HEK293T (cell line): ENCODE data around the gene TFDP3.
A peak's percentile ranks its signal among the peaks of the same experiment; 100 is the strongest.

ENCODE experiments used
- CTCF ChIA-PET: fragments of 350-600 bp; formaldehyde crosslinking; extraction: SDS; loops from one replicate; lab custom pipeline; 2021; ENCODE audit warnings: antibody characterized with exemption, inconsistent platforms; lab: Yijun Ruan, JAX
- POLR2A ChIA-PET: fragments of 350-600 bp; formaldehyde crosslinking; extraction: SDS; loops from one replicate; lab custom pipeline; 2020; ENCODE audit warnings: antibody characterized with exemption, inconsistent platforms; lab: Yijun Ruan, JAX
- DNase-seq: peaks from one replicate; pipeline ENCODE4 v3.0.0; 2012; ENCODE audit warnings: mixed read lengths; ENCODE audit errors: extremely low spot score
- ARNT ChIP-seq: fragments of 450-650 bp; IDR thresholded peaks from 2 replicates; pipeline ENCODE4 v1.6.1; 2017; ENCODE audit warnings: mild to moderate bottlenecking
- BHLHE40 ChIP-seq: fragments of 450-650 bp; IDR thresholded peaks from 2 replicates; pipeline ENCODE4 v1.6.1; 2016; ENCODE audit warnings: mild to moderate bottlenecking, moderate library complexity, borderline replicate concordance
- CTBP1 ChIP-seq: fragments of 450-650 bp; IDR thresholded peaks from 2 replicates; pipeline ENCODE4 v1.6.1; 2016; ENCODE audit warnings: borderline replicate concordance
- ELF4 ChIP-seq: fragments of 450-650 bp; IDR thresholded peaks from 2 replicates; pipeline ENCODE4 v1.6.1; 2017; ENCODE audit warnings: antibody characterized with exemption
- FOXA1 ChIP-seq: fragments of 450-650 bp; IDR thresholded peaks from 2 replicates; pipeline ENCODE4 v1.6.1; 2016; ENCODE audit warnings: mild to moderate bottlenecking
- FOXK2 ChIP-seq: fragments of 450-650 bp; IDR thresholded peaks from 2 replicates; pipeline ENCODE4 v1.6.1; 2016; ENCODE audit warnings: mild to moderate bottlenecking
- FOXM1 ChIP-seq: fragments of 450-650 bp; IDR thresholded peaks from 2 replicates; pipeline ENCODE4 v1.6.1; 2017; ENCODE audit warnings: mild to moderate bottlenecking, borderline replicate concordance
- HDGF ChIP-seq: fragments of 450-650 bp; IDR thresholded peaks from 2 replicates; pipeline ENCODE4 v1.6.1; 2017; ENCODE audit warnings: antibody characterized with exemption, borderline replicate concordance
- L3MBTL2 ChIP-seq: fragments of 450-650 bp; conservative IDR thresholded peaks from 2 replicates; pipeline ENCODE4 v1.6.1; 2016; ENCODE audit warnings: mild to moderate bottlenecking
- LEF1 ChIP-seq: fragments of 450-650 bp; IDR thresholded peaks from 2 replicates; pipeline ENCODE4 v1.6.1; 2017; ENCODE audit warnings: mild to moderate bottlenecking, borderline replicate concordance
- NFRKB ChIP-seq: fragments of 450-650 bp; IDR thresholded peaks from 2 replicates; pipeline ENCODE4 v1.6.1; 2016; ENCODE audit warnings: mild to moderate bottlenecking, moderate library complexity
- PKNOX1 ChIP-seq: fragments of 450-650 bp; IDR thresholded peaks from 2 replicates; pipeline ENCODE4 v1.6.1; 2016
- SP1 ChIP-seq: fragments of 450-650 bp; IDR thresholded peaks from 2 replicates; pipeline ENCODE4 v1.6.1; 2017
- SUZ12 ChIP-seq: fragments of 450-650 bp; IDR thresholded peaks from 2 replicates; pipeline ENCODE4 v1.6.1; 2016; ENCODE audit warnings: mild to moderate bottlenecking
- TARDBP ChIP-seq: fragments of 450-650 bp; IDR thresholded peaks from 2 replicates; pipeline ENCODE4 v1.6.1; 2016
- ZNF384 ChIP-seq: fragments of 450-650 bp; IDR thresholded peaks from 2 replicates; pipeline ENCODE4 v1.6.1; 2016

Gene TFDP3

GRCh38 chrX:133175605-133176004 lies 42.5 kb downstream of the TFDP3 start:
- TF ChIP-seq SUZ12: no peak
- TF ChIP-seq CTBP1: no peak
- TF ChIP-seq LEF1: no peak
- no peak for TF ChIP-seq ARNT
- no peak for TF ChIP-seq HDGF
- no peak for TF ChIP-seq FOXM1
- no peak for TF ChIP-seq ZNF384
- TF ChIP-seq BHLHE40: no peak
- TF ChIP-seq SP1: no peak
- no peak for TF ChIP-seq FOXK2
- TF ChIP-seq ELF4: no peak
- TF ChIP-seq NFRKB: no peak
- TF ChIP-seq TARDBP: no peak
- TF ChIP-seq FOXA1: no peak
- no peak for TF ChIP-seq PKNOX1
- no peak for TF ChIP-seq L3MBTL2
- ChIA-PET CTCF (no interaction called here), POLR2A (no interaction called here)
- DNase-seq: no peak

- CTCF ChIA-PET: no interaction called here
- DNase-seq: no peak
- POLR2A ChIA-PET: no interaction called here
- TF ChIP-seq FOXA1: no peak
- no peak for TF ChIP-seq SUZ12
- TF ChIP-seq LEF1: no peak
- TF ChIP-seq FOXK2: no peak
- TF ChIP-seq TARDBP: no peak
These were observed 43.0 kb downstream of the TFDP3 start for GRCh38 chrX:133175162-133175561.

GRCh38 chrX:133171962-133172708 lies 46.0 kb downstream of the TFDP3 start:
- ChIA-PET CTCF (interaction anchor here (1.0 kb wide), 1 partner anchor 536 kb away, joined by 3 read pairs; no protein-coding TSS in a partner anchor), POLR2A (no interaction called here)
- DNase-seq: peak; percentile 38

More at GRCh38 chrX:133171962-133172708, 46.0 kb downstream of the TFDP3 start:
- TF ChIP-seq FOXA1 (no peak), ELF4 (peak; percentile 44; the same call in 1 of the 2 replicates)
